IPS DF 19.7 (cell line): ENCODE results near the gene UNK.
"Not testable (repeated sequence)": the region's sequence is repeated elsewhere in the genome, so short reads cannot be mapped to it uniquely, and the experiment has no call there.

Source experiments
- DNase-seq: peaks from one replicate; pipeline ENCODE4 v3.0.0-alpha.2; 2013; ENCODE audit warnings: low read depth, low spot score

The UNK gene

DNA sequence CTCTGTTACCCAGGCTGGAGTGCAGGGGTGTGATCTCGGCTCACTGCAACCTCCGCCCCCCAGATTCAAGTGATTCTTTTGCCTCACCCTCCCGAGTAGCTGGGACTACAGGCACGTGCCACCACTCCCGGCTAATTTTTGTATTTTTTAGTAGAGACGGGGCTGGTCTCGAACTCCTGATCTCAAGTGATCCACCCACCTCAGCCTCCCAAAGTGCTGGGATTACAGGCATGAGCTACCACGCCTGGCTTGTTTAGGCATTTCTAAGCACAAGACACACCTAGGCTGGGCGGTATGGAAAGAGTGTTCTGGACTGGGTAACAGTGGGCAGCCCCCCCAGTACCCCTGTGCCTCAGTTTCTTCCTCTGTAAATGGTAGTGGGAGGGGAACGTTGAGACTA is 85.6 kb downstream of the UNK start:
- not testable (repeated sequence) for DNase-seq

- DNase-seq = no peak
Measured at GRCh38 chr17:75872434-75873351, 88.1 kb downstream of the UNK start.

- no peak for DNase-seq
Measured at GRCh38 chr17:75873587-75874322, 89.1 kb downstream of the UNK start.

DNA sequence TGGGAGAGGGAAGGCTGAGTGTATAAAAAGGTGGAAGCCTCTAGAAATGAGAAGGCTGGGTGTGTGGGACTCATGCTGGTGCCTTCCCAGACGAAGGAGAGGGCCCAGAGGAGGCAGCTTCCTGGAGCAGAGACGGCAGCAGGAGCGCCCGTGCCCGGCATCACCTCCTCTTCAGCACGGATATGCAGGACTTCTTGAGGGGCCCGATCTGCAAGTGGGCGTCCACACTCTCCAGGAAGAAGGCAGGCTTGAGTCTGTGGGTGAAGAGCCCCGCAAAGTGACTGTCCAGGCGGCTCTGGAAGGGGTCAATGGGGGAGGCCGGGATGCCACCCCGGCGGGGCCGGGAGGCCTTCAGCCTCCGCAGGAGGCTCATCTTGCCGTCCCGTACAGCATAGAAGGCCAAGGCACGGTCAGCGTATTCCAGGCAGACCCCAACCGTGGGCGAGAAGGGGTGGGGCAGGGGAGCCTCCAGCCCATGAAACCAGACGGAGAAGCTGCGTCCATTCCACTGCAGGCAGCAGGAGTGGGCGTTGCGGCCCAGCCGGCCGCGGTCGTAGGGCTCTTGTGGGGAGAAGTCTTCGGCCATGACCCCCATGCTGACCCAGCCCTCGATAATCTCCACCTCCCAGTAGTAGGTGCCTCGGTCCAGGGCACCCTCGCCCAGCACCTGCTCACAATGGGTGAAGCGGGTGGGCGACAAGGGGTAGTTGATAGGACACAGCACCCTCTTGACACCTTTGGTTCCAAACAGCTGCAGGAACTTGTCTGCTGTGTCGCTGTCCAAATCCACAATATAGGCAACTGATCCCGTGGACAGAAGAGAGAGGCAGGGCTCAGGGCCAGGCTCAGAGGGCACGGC is 89.9 kb downstream of the UNK start:
- DNase-seq = no peak
